Measurements from ENCODE around the gene KLHL29.

DNA sequence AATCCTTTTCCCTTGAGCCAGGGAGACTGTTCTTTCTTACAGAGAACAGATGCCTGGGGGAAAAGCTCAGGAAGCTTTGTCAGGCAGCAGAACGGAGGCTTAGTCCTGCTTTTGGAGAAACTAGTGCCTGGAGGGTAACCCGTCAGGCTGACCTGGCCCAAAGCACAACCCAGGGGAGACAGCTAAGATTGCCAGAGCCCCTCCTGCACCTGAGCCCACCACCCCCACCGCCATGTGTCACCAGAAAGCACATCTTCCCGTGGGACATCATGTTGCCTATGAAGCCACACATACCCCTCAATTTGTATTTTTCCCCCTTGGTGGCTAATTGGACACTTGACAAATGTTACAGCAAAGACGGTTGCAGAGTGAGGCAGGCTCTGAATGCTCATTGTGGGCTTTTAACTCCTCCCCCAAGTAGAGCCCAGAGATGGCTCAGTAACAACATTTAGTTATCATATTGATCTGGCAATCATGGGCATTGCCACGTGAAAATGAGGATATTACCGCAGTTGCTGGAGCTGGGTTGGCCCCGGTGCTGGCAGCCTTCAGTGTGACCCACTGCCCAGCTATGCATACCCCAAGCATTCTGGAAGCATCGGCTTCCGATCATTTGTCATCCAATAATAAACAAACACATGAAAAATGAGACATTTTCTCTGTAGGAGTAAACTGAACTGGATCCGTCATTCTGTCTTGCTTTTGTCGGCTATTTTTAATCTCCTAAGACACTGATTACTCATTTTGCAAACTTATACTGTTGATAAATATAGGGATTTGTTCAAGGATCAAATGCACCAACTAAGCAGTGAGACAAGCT lies 312.5 kb downstream of the KLHL29 start:
- TF ChIP-seq EGR1 (IDR thresholded peaks at IDR 0.05) (no peak), RAD21 (IDR thresholded peaks at IDR 0.05; ENCODE audit: low read depth) (no peak), TCF12 (IDR thresholded peaks at IDR 0.05; ENCODE audit: low read depth) (no peak), ZBTB7A (IDR thresholded peaks at IDR 0.05; ENCODE audit: low read depth) (no peak)
- TF ChIP-seq, protein P1, sequence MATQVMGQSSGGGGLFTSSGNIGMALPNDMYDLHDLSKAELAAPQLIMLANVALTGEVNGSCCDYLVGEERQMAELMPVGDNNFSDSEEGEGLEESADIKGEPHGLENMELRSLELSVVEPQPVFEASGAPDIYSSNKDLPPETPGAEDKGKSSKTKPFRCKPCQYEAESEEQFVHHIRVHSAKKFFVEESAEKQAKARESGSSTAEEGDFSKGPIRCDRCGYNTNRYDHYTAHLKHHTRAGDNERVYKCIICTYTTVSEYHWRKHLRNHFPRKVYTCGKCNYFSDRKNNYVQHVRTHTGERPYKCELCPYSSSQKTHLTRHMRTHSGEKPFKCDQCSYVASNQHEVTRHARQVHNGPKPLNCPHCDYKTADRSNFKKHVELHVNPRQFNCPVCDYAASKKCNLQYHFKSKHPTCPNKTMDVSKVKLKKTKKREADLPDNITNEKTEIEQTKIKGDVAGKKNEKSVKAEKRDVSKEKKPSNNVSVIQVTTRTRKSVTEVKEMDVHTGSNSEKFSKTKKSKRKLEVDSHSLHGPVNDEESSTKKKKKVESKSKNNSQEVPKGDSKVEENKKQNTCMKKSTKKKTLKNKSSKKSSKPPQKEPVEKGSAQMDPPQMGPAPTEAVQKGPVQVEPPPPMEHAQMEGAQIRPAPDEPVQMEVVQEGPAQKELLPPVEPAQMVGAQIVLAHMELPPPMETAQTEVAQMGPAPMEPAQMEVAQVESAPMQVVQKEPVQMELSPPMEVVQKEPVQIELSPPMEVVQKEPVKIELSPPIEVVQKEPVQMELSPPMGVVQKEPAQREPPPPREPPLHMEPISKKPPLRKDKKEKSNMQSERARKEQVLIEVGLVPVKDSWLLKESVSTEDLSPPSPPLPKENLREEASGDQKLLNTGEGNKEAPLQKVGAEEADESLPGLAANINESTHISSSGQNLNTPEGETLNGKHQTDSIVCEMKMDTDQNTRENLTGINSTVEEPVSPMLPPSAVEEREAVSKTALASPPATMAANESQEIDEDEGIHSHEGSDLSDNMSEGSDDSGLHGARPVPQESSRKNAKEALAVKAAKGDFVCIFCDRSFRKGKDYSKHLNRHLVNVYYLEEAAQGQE (IDR thresholded peaks at IDR 0.05; ENCODE audit: low read depth): no peak

Measured in Ishikawa (cell line).